Measurements from ENCODE around the gene RAB26. TPM values are rescaled to one million over a fixed set of nuclear protein-coding genes. Genes with fewer than 3 reads are reported as not detected.

RAB26 gene
- total RNA-seq, result 0.91 and 3.3 TPM in 2 replicates

DNA sequence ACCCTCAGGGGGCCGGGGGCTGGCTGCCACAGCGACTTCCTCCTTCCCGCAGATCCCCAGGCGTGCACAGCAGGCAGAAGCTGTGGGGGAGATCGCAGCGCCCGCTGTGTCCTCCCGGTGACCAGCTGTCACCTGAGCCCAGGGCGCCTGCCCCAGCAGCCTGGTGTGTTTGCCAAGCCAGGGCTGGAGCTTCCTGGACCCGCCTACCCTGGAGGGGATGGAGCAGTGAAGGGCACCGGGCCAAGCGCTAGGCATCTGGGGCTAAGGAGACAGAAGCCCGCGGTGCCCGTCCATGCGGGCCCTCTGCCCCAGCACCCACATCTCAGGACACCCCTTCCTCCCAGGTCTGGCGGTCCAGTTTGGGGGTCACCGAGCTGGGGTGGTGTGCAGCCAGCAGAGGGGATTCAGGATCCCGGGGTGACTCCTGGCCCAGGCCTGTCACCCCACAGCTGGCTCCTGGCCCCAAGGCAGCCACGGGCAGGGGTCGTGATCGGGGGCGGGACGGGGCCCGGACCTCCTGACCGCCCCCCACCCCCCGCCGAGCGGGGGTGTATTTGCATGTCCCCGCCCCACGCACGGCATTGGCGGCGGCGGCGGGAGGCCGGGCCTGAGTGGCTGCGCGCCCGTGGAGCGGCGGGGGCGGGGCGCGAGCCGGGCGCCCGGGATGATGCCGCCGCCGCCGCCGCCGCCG, at the start of gene RAB26:
RAB26 (plus strand) TSS at position 645 of the 691 bp plus-strand sequence. CDS start 159 bp downstream, outside the sequence.

DNA sequence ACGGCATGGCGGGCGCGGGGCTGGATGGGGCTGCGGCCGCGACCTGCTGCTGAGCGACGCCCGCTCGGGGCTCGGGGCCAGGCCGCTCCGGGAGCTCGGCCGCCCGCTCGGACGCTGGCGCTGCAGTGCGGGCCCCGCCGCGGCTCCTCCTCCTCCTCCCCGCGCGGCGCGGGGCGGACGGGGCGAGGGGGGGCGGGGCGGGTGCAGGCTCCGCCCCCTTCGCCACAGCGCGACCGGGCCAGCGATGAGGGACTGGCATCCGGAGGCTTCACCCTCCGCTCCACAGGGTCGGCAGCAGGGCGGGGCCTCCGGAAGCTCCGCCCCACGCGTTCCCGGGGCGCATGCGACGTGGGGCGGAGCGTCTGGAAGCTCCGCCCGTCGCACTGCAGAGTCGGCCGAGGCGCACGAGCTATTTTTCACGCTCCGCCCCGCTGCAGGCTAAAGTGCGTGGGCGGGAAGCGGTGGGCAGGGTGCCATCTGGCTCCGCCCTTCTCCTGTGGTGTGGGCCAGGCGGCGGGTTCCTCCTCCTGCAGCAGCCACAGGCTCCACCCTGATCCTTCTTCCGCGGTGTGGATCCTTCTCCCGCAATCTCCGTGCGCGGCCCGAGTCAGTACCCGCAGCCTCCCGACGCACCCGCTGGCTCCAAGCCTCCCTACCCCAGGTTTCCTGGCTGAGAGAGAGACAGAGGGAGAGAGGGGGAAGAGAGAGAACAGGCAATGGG, 12.5 kb upstream of the RAB26 start, which contains the start of gene PKD1:
PKD1 (minus strand) TSS at position 129 of the 721 bp plus-strand sequence. CDS start 209 bp downstream, outside the sequence.

GRCh38 chr16:2155091-2155950, 6.9 kb downstream of the RAB26 start, which contains the start of gene TRAF7:
TSS of gene TRAF7 (plus strand) at chr16:2155782. CDS start at chr16:2163921, 8,139 bp downstream.

DNA sequence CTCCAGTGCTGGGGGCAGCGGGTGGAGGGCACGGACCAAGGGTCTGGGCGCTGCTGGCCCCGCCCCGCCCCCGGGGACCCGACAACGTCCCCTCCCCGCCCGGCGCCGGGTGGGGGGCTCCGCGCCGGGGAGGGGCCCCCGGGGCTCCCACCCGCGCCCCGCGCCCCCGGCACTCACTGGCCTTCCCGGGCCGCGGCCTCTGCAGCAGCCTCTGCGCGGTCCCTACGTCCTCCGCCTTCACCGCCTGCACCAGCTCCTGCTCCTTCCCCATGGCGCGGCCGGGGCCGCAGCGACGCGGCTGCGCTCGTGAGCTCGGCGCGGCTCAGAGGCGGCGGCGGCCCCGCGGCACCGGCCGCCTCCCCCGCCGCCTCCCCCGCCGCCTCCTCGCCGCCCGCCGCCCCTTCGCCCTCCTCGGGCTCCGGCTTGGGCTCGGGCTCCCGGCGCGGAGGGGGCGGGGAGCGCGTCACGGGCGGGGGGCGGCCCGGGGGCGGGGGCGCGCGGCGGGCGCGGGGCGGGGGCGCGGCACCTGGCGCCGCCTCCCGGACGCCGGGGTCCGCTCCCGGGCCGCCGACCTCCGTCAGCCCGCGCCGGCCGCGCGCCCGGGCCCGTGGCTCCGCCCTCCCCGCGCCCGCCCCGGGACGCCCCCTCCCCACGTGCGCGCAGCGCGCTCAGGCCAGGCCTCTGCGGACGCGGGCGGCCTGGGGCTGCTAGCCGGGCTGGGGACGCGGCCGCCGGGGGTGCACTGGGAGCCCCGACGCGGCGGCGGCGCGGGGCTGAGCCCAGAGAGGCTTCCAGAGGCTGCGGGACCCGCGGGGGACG, 47.9 kb downstream of the RAB26 start, which contains the start of gene CASKIN1:
CASKIN1 (minus strand) TSS at position 444 of the 819 bp plus-strand sequence; CDS start at position 271, 173 bp downstream.

Other genes starting within 250 kb of the RAB26 start
- gene HS3ST6, start 230.2 kb upstream of the RAB26 start, total RNA-seq, result not detected in 2 replicates
- gene MSRB1, start 205.4 kb upstream of the RAB26 start, total RNA-seq, result 7.4 and 10.2 TPM in 2 replicates
- gene RPL3L, start 193.9 kb upstream of the RAB26 start, total RNA-seq, result not detected in 2 replicates
- gene NDUFB10, start 189.1 kb upstream of the RAB26 start, total RNA-seq, result 289 and 350 TPM in 2 replicates
- 3,892 and 6,799 TPM in 2 replicates for gene RPS2, start 183.8 kb upstream of the RAB26 start, total RNA-seq
- not detected in 2 replicates for gene RNF151, start 181.8 kb upstream of the RAB26 start, total RNA-seq
- gene TBL3, start 176.6 kb upstream of the RAB26 start, total RNA-seq, result 51.7 and 71.4 TPM in 2 replicates
- not detected in 2 replicates for gene NOXO1, start 167.2 kb upstream of the RAB26 start, total RNA-seq
- 15.6 and 25.9 TPM in 2 replicates for gene GFER, start 164.4 kb upstream of the RAB26 start, total RNA-seq
- gene SYNGR3, start 158.7 kb upstream of the RAB26 start, total RNA-seq, result 5.4 and 7.6 TPM in 2 replicates
- gene ZNF598, start 138.8 kb upstream of the RAB26 start, total RNA-seq, result 33.7 and 41.0 TPM in 2 replicates
- 5.6 and 6.6 TPM in 2 replicates for gene NPW, start 128.8 kb upstream of the RAB26 start, total RNA-seq
- gene NHERF2, start 121.7 kb upstream of the RAB26 start, total RNA-seq, result 56.8 and 85.8 TPM in 2 replicates
- 25.9 and 28.7 TPM in 2 replicates for gene NTHL1, start 100.8 kb upstream of the RAB26 start, total RNA-seq
- 33.1 and 51.4 TPM in 2 replicates for gene TSC2, start 100.6 kb upstream of the RAB26 start, total RNA-seq
- 72.0 and 175 TPM in 2 replicates for gene PKD1, start 12.7 kb upstream of the RAB26 start, total RNA-seq
- 65.8 and 73.5 TPM in 2 replicates for gene TRAF7, start 7.2 kb downstream of the RAB26 start, total RNA-seq
- under 0.01 and 0.08 TPM in 2 replicates for gene CASKIN1, start 48.0 kb downstream of the RAB26 start, total RNA-seq
- 38.7 and 61.3 TPM in 2 replicates for gene MLST8, start 56.8 kb downstream of the RAB26 start, total RNA-seq
- gene BRICD5, start 62.2 kb downstream of the RAB26 start, total RNA-seq, result 0.13 and 1.2 TPM in 2 replicates
- 4.1 and 16.3 TPM in 2 replicates for gene PGP, start 66.2 kb downstream of the RAB26 start, total RNA-seq
- 16.4 and 37.3 TPM in 2 replicates for gene E4F1, start 75.0 kb downstream of the RAB26 start, total RNA-seq
- gene DNASE1L2, start 87.8 kb downstream of the RAB26 start, total RNA-seq, result 0.13 and 6.4 TPM in 2 replicates
- gene ECI1, start 103.0 kb downstream of the RAB26 start, total RNA-seq, result 34.8 and 38.7 TPM in 2 replicates
- gene RNPS1, start 119.5 kb downstream of the RAB26 start, total RNA-seq, result 169 and 188 TPM in 2 replicates
- gene ABCA3, start 192.1 kb downstream of the RAB26 start, total RNA-seq, result 0.13 and 3.1 TPM in 2 replicates

Measured in epithelial cell of alveolus of lung (primary cell).